GM12801 (cell line): ENCODE measurements around the gene LRRC38.

Experiments used
- TF ChIP-seq, protein P1 (sequence below): IDR thresholded peaks from one replicate; pipeline ENCODE4 v1.5.1; 2011; ENCODE audit warnings: control low read depth; ENCODE audit not compliant: insufficient read length; ENCODE audit errors: extremely low read depth

Gene LRRC38

DNA sequence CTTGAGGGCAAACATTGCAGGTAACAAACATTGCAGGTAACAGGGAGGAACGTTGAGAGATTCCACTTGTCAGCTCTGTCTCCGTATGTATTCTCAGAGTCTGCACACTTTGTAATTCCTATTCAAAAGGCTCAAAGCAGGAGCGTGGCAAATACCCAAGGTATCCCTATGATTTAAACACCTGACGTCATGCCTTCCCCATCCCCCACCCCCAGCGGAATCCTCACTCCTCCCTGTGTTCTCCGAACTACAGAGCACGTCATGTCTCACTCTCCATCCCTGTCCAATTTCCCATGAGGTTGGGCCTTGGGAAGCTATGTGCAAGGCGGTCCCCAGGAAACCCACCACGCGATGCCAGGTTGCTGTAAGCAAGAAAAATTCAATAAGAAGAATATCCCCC, 2.8 kb upstream of the LRRC38 start:
- TF ChIP-seq, protein P1, sequence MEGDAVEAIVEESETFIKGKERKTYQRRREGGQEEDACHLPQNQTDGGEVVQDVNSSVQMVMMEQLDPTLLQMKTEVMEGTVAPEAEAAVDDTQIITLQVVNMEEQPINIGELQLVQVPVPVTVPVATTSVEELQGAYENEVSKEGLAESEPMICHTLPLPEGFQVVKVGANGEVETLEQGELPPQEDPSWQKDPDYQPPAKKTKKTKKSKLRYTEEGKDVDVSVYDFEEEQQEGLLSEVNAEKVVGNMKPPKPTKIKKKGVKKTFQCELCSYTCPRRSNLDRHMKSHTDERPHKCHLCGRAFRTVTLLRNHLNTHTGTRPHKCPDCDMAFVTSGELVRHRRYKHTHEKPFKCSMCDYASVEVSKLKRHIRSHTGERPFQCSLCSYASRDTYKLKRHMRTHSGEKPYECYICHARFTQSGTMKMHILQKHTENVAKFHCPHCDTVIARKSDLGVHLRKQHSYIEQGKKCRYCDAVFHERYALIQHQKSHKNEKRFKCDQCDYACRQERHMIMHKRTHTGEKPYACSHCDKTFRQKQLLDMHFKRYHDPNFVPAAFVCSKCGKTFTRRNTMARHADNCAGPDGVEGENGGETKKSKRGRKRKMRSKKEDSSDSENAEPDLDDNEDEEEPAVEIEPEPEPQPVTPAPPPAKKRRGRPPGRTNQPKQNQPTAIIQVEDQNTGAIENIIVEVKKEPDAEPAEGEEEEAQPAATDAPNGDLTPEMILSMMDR, result no peak

GRCh38 chr1:13514821-13515220, 1.0 kb upstream of the LRRC38 start:
- TF ChIP-seq, protein P1, result no peak

DNA sequence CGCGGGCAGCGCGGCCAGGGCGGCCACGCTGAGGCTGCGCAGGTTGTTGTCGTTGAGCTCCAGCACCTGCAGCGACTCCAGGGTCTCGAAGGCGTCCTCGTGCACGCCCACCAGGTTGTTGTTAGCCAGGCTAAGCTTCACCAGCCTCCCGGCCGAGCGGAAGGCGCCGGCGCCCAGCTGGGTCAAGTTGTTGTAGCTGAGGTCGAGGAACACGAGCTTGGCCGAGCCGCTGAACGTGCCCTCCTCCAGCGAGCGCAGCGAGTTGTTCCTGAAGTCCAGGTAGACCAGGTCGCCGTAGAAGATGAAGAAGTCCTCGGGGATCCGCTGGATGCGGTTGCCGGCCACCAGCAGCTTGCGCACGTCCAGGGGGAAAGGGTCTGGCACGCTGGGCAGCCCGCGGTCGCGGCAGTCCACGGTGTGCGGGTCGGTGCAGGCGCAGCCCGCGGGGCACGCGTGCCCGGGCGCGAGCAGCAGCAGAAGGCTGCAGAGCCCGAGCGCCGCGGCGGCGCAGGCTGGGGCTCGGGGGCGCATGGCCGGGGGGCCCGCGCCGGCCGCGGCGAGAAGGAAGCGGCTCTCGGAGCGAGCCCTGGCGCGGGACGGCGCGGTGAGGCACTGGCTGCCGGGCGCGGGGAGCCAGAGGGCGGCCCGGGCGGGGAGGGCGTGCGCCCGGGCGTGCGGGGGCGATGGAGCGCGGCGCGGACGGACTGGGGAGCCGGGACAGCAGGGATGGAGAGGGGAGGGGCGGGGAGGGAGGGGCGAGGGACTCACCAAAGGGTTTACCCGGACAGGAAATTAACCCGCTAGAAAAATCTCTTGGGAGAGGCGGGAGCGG, 524 bp downstream of the LRRC38 start:
- TF ChIP-seq, protein P1, result no peak

DNA sequence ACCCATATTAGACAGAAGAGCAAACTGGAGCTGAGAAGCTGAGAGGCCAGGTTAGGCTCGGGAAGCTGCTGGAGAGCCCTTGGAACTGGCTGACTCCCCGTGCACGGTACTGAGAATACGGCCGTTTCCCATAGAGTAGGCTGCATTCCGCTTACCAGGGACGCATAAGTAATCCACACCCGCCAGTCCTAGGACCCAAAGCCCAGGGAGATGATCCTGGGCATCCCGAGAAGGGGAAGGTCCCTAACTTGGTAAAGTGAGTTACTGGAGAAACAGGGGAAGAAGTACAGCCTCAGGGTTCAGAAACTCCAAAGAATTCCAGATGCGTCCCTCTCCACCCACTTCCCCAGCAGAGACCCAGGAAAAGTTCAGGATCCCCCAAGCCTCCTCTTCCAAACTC, 1.3 kb downstream of the LRRC38 start:
- TF ChIP-seq, protein P1, result no peak

GRCh38 chr1:13510499-13510898, 3.3 kb downstream of the LRRC38 start:
- TF ChIP-seq, protein P1, result no peak

DNA sequence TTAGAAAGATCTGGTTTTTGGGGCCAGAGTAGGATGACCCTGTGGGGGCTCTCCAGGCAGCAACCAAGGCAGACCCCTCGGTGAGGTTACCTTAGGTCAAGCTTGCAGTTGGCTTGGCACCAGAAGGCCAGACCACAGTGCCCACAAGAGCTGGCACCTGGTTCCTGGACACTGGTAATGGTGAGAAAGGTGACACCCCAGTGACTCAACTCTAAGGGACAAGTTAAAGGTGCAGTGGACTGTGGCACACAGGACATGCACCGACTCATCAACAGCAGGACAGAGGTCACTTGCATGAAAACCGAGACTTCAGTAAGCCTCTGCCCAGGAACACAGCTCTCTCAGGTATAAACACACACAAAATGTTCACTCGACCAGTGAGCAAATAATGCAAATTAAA, 6.7 kb downstream of the LRRC38 start:
- TF ChIP-seq, protein P1, result no peak

- TF ChIP-seq, protein P1, result no peak
Observed at GRCh38 chr1:13505020-13505419, 8.8 kb downstream of the LRRC38 start.

DNA sequence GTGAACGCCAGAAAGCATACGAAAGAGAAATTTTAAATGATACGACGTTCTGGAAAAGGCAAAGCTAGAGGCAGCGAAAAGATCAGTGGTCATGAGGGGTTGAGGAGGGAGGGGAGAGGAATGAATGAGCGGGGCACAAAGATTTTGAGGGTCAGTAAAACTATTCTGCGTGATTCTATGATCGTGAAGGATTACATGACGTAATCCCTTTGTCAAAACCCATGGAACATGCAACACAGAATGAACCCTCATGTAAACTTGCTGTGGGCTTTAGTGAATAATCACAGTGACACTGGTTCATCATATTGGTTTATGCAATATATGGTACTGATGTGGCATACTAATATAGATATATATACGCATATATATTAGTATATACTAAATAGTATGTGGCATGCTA, 13.0 kb downstream of the LRRC38 start:
- TF ChIP-seq, protein P1, result no peak
